AG04449 (cell line): ENCODE measurements around the gene COX8C.

Experiments
- CTCF ChIA-PET: fragments of 350-600 bp; formaldehyde crosslinking; extraction: SDS; loops from one replicate; lab custom pipeline; 2021; ENCODE audit warnings: antibody characterized with exemption; lab: Yijun Ruan, JAX
- POLR2A ChIA-PET: fragments of 400-600, 350-600 bp; formaldehyde crosslinking; extraction: SDS; loops from one replicate; lab custom pipeline; 2020; ENCODE audit warnings: antibody characterized with exemption, inconsistent platforms; lab: Yijun Ruan, JAX
- DNase-seq: peaks from one replicate; pipeline ENCODE4 v3.0.0-alpha.2; 2010; ENCODE audit warnings: low read depth, low spot score
- H3K4me3 ChIP-seq: 2 replicates; pipeline ENCODE4 v1.5.1; 2011; ENCODE audit warnings: low read depth, mild to moderate bottlenecking, control low read depth, low read length
- CTCF ChIP-seq: IDR thresholded peaks from one replicate; pipeline ENCODE4 v1.5.1; 2011; ENCODE audit warnings: mild to moderate bottlenecking, moderate library complexity, low read length, control low read depth, inconsistent platforms; ENCODE audit not compliant: insufficient read depth; ENCODE audit errors: missing control alignments

The COX8C gene

GRCh38 chr14:93346926-93347721, at the start of gene COX8C:
Gene COX8C, plus strand, starts transcription at chr14:93347182. Its CDS starts 87 bp downstream, at chr14:93347269.
- DNase-seq = no peak
- H3K4me3 ChIP-seq = no peak within 1 kb of the TSS
- no peak for TF ChIP-seq CTCF
- ChIA-PET POLR2A (no interaction called here), CTCF (no interaction called here)

GRCh38 chr14:93299416-93299815, 47.6 kb upstream of the COX8C start:
- POLR2A ChIA-PET = no interaction called here
- DNase-seq = no peak
- H3K4me3 ChIP-seq = no peak overlapping the region
- CTCF ChIA-PET = no interaction called here
- TF ChIP-seq CTCF = no peak

- no peak overlapping the region for H3K4me3 ChIP-seq
- ChIA-PET POLR2A (no interaction called here), CTCF (no interaction called here)
- no peak for TF ChIP-seq CTCF
- no peak for DNase-seq
Measured at GRCh38 chr14:93299866-93300265, 47.1 kb upstream of the COX8C start.

- TF ChIP-seq CTCF = no peak
- ChIA-PET CTCF (interaction anchor here (0.8 to 1.5 kb wide), 2 partner anchors 10 kb away, joined by 3 to 5 read pairs; no protein-coding TSS in a partner anchor), POLR2A (no interaction called here)
- no peak for DNase-seq
- no peak overlapping the region for H3K4me3 ChIP-seq
Measured at GRCh38 chr14:93301821-93302447, 45.0 kb upstream of the COX8C start.

- POLR2A ChIA-PET = no interaction called here
- no peak for TF ChIP-seq CTCF
- DNase-seq = no peak
Measured at GRCh38 chr14:93302688-93303581, 44.0 kb upstream of the COX8C start.

More at GRCh38 chr14:93302688-93303581, 44.0 kb upstream of the COX8C start:
- no peak overlapping the region for H3K4me3 ChIP-seq
- CTCF ChIA-PET = interaction anchor here (0.8 kb wide), 1 partner anchor 11 kb away, joined by 3 read pairs; no protein-coding TSS in a partner anchor
